HEK293 (cell line): ENCODE measurements around the gene RGS8.
A peak's percentile ranks its signal among the peaks of the same experiment; 100 is the strongest.

Experiments used
- CTCF ChIA-PET: fragments of 350-600 bp; formaldehyde crosslinking; extraction: SDS; loops from one replicate; lab custom pipeline; 2021; ENCODE audit warnings: antibody characterized with exemption; lab: Yijun Ruan, JAX
- POLR2A ChIA-PET: fragments of 300-600 bp; formaldehyde crosslinking; extraction: SDS; loops from one replicate; lab custom pipeline; 2020; ENCODE audit warnings: antibody characterized with exemption, inconsistent platforms; lab: Yijun Ruan, JAX
- H3K27ac ChIP-seq: fragments of 200-500 bp; sonication (Bioruptor generic); 2 replicates; pipeline ENCODE4 v1.5.1; 2014; ENCODE audit warnings: low read depth, low read length, control low read depth, inconsistent platforms; ENCODE audit errors: extremely low read depth
- H3K36me3 ChIP-seq, 2 experiments: fragments of 200-500 bp in 1 of 2; sonication (Bioruptor generic) in 1 of 2; 1 replicate in 1 of 2; 2 replicates in 1 of 2; pipeline ENCODE4 v1.5.1; 2014 to 2017; ENCODE audit warnings: inconsistent platforms in 2 of 2, low read length in 2 of 2; ENCODE audit not compliant: control insufficient read depth in 2 of 2, insufficient read depth in 1 of 2
- H3K4me1 ChIP-seq: fragments of 200-500 bp; sonication (Bioruptor generic); 2 replicates; pipeline ENCODE4 v1.5.1; 2014; ENCODE audit warnings: mild to moderate bottlenecking, low read length, inconsistent platforms; ENCODE audit not compliant: control insufficient read depth, insufficient read depth
- H3K4me3 ChIP-seq: 2 replicates; pipeline ENCODE4 v1.5.1; 2011; ENCODE audit warnings: low read depth, mild to moderate bottlenecking, control low read depth, low read length, moderate library complexity
- H3K9me3 ChIP-seq: fragments of 200-500 bp; sonication (Bioruptor generic); 2 replicates; pipeline ENCODE4 v1.5.1; 2014; ENCODE audit warnings: low read depth, low read length, inconsistent platforms; ENCODE audit not compliant: control insufficient read depth, insufficient read depth
- GLIS2 ChIP-seq: fragments of 450-650 bp; formaldehyde crosslinking; IDR thresholded peaks from 2 replicates; pipeline ENCODE4 v1.5.1; 2016; ENCODE audit warnings: missing biosample characterization, missing genetic modification characterization
- MZF1 ChIP-seq: fragments of 450-650 bp; formaldehyde crosslinking; IDR thresholded peaks from 2 replicates; pipeline ENCODE4 v1.5.1; 2017; ENCODE audit warnings: missing biosample characterization, missing genetic modification characterization, borderline replicate concordance
- PRDM10 ChIP-seq: fragments of 450-650 bp; formaldehyde crosslinking; IDR thresholded peaks from 2 replicates; pipeline ENCODE4 v1.5.1; 2016; ENCODE audit warnings: missing biosample characterization, missing genetic modification characterization
- ZBTB17 ChIP-seq: fragments of 450-650 bp; formaldehyde crosslinking; IDR thresholded peaks from 2 replicates; pipeline ENCODE4 v1.5.1; 2016; ENCODE audit warnings: missing biosample characterization, missing genetic modification characterization
- ZBTB20 ChIP-seq: fragments of 450-650 bp; formaldehyde crosslinking; IDR thresholded peaks from 2 replicates; pipeline ENCODE4 v1.5.1; 2016; ENCODE audit warnings: missing biosample characterization, missing genetic modification characterization
- ZBTB44 ChIP-seq: fragments of 450-650 bp; IDR thresholded peaks from 2 replicates; pipeline ENCODE4 v1.5.1; 2018; ENCODE audit warnings: missing biosample characterization, mild to moderate bottlenecking, missing genetic modification characterization
- ZFP41 ChIP-seq: fragments of 450-650 bp; formaldehyde crosslinking; IDR thresholded peaks from 2 replicates; pipeline ENCODE4 v1.5.1; 2016; ENCODE audit warnings: missing biosample characterization, missing genetic modification characterization, borderline replicate concordance
- ZNF146 ChIP-seq: fragments of 450-650 bp; formaldehyde crosslinking; IDR thresholded peaks from 2 replicates; pipeline ENCODE4 v1.5.1; 2016; ENCODE audit warnings: missing biosample characterization, missing genetic modification characterization
- ZNF2 ChIP-seq: fragments of 450-650 bp; formaldehyde crosslinking; IDR thresholded peaks from 2 replicates; pipeline ENCODE4 v1.5.1; 2016; ENCODE audit warnings: missing biosample characterization, missing genetic modification characterization
- ZNF341 ChIP-seq: fragments of 450-650 bp; formaldehyde crosslinking; IDR thresholded peaks from 2 replicates; pipeline ENCODE4; 2016; ENCODE audit warnings: low read depth, missing biosample characterization, missing genetic modification characterization
- ZNF404 ChIP-seq: fragments of 450-650 bp; formaldehyde crosslinking; IDR thresholded peaks from 2 replicates; pipeline ENCODE4 v1.5.1; 2017; ENCODE audit warnings: missing biosample characterization, missing genetic modification characterization
- ZNF473 ChIP-seq: fragments of 450-650 bp; formaldehyde crosslinking; IDR thresholded peaks from 2 replicates; pipeline ENCODE4 v1.5.1; 2017; ENCODE audit warnings: missing biosample characterization, missing genetic modification characterization
- ZNF48 ChIP-seq: fragments of 450-650 bp; formaldehyde crosslinking; IDR thresholded peaks from 2 replicates; pipeline ENCODE4 v1.5.1; 2016; ENCODE audit warnings: missing biosample characterization, missing genetic modification characterization
- ZNF530 ChIP-seq: fragments of 450-650 bp; formaldehyde crosslinking; IDR thresholded peaks from 2 replicates; pipeline ENCODE4 v1.5.1; 2016; ENCODE audit warnings: low read depth, missing biosample characterization, missing genetic modification characterization
- ZNF580 ChIP-seq: fragments of 450-650 bp; formaldehyde crosslinking; IDR thresholded peaks from 2 replicates; pipeline ENCODE4 v1.5.1; 2016; ENCODE audit warnings: missing biosample characterization, missing genetic modification characterization
- ZNF707 ChIP-seq: fragments of 450-650 bp; formaldehyde crosslinking; IDR thresholded peaks from 2 replicates; pipeline ENCODE4 v1.5.1; 2016; ENCODE audit warnings: missing biosample characterization, missing genetic modification characterization
- ZNF792 ChIP-seq: fragments of 450-650 bp; formaldehyde crosslinking; IDR thresholded peaks from 2 replicates; pipeline ENCODE4 v1.5.1; 2016; ENCODE audit warnings: missing biosample characterization, missing genetic modification characterization
- ZXDB ChIP-seq: fragments of 450-650 bp; formaldehyde crosslinking; IDR thresholded peaks from 2 replicates; pipeline ENCODE4 v1.5.1; 2016; ENCODE audit warnings: missing biosample characterization, missing genetic modification characterization

RGS8 gene

GRCh38 chr1:182699393-182700350, 15.3 kb upstream of the RGS8 start:
- Histone ChIP-seq H3K27ac (peak overlapping the region; percentile 72), H3K9me3 (no peaks in the 10 kb centered on the region), H3K4me1 (peaks cover 15% of the 10 kb centered on the region), H3K36me3 (no peaks in the 10 kb centered on the region), H3K4me3 (no peak overlapping the region)
- CTCF ChIA-PET = interaction anchor here (1.1 to 1.2 kb wide), 2 partner anchors 83 to 99 kb away, joined by 3 to 5 read pairs; no protein-coding TSS in a partner anchor
- TF ChIP-seq PRDM10 = 0 out of 2 replicates have a peak, but pooled peaks have one; percentile 27
- 0 out of 2 replicates have a peak, but pooled peaks have one; percentile 18 for TF ChIP-seq ZNF341 (tag by site-specific recombination)
- TF ChIP-seq ZNF707 = no peak
- no peak for TF ChIP-seq ZNF580
- TF ChIP-seq ZNF146 (tag by site-specific recombination) = no peak
- peak; percentile 97 for TF ChIP-seq MZF1 (tag by site-specific recombination)
- TF ChIP-seq ZBTB44 = no peak
- TF ChIP-seq ZNF48 = no peak
- TF ChIP-seq GLIS2 (tag by site-specific recombination) = no peak
- TF ChIP-seq ZNF530 (tag by site-specific recombination) = no peak
- no peak for TF ChIP-seq ZNF473 (tag by site-specific recombination)
- POLR2A ChIA-PET = no interaction called here

- ChIA-PET CTCF (interaction anchor here (1.1 to 1.2 kb wide), 2 partner anchors 98 to 101 kb away, joined by 3 to 5 read pairs; no protein-coding TSS in a partner anchor), POLR2A (no interaction called here)
- no peak for TF ChIP-seq ZBTB17
- TF ChIP-seq ZNF792 (tag by site-specific recombination) = no peak
- no peak for TF ChIP-seq ZFP41 (tag by site-specific recombination)
- TF ChIP-seq ZNF404 (tag by site-specific recombination) = no peak
- TF ChIP-seq ZBTB20 (tag by site-specific recombination) = no peak
- no peak for TF ChIP-seq ZXDB (tag by site-specific recombination)
- no peak for TF ChIP-seq ZNF2 (tag by site-specific recombination)
- H3K36me3 ChIP-seq = no peaks in the 10 kb centered on the region
- no peaks in the 10 kb centered on the region for H3K9me3 ChIP-seq
- no peak overlapping the region for H3K4me3 ChIP-seq
- peak overlapping the region; percentile 72 for H3K27ac ChIP-seq
- peaks cover 15% of the 10 kb centered on the region for H3K4me1 ChIP-seq
These were observed 14.6 kb upstream of the RGS8 start for GRCh38 chr1:182698971-182699370.
